ENCODE data around the gene DLG1.

The DLG1 gene

GRCh38 chr3:197209366-197210260 lies 88.8 kb downstream of the DLG1 start:
- TF ChIP-seq, protein P1, sequence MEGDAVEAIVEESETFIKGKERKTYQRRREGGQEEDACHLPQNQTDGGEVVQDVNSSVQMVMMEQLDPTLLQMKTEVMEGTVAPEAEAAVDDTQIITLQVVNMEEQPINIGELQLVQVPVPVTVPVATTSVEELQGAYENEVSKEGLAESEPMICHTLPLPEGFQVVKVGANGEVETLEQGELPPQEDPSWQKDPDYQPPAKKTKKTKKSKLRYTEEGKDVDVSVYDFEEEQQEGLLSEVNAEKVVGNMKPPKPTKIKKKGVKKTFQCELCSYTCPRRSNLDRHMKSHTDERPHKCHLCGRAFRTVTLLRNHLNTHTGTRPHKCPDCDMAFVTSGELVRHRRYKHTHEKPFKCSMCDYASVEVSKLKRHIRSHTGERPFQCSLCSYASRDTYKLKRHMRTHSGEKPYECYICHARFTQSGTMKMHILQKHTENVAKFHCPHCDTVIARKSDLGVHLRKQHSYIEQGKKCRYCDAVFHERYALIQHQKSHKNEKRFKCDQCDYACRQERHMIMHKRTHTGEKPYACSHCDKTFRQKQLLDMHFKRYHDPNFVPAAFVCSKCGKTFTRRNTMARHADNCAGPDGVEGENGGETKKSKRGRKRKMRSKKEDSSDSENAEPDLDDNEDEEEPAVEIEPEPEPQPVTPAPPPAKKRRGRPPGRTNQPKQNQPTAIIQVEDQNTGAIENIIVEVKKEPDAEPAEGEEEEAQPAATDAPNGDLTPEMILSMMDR (IDR thresholded peaks at IDR 0.05; ENCODE audit: low read depth, low read length, missing control alignments), result no peak
- in situ Hi-C loops (cut with HindIII; ENCODE audit: low sequenced_read_pairs), result no loop called here
- H3K4me3 ChIP-seq (ENCODE audit: low read depth, low read length), result no peak overlapping the region
- no peak for DNase-seq (ENCODE audit: low read depth)

- in situ Hi-C loops (cut with HindIII; ENCODE audit: low sequenced_read_pairs), result no loop called here
Observed at GRCh38 chr3:197206913-197207312, 91.5 kb downstream of the DLG1 start.

GRCh38 chr3:197205675-197206074 lies 92.7 kb downstream of the DLG1 start:
- TF ChIP-seq, protein P1 (IDR thresholded peaks at IDR 0.05; ENCODE audit: low read depth, low read length, missing control alignments), result no peak
- in situ Hi-C loops (cut with HindIII; ENCODE audit: low sequenced_read_pairs), result no loop called here
- DNase-seq (ENCODE audit: low read depth), result no peak

More at GRCh38 chr3:197206913-197207312, 91.5 kb downstream of the DLG1 start:
- TF ChIP-seq, protein P1 (IDR thresholded peaks at IDR 0.05; ENCODE audit: low read depth, low read length, missing control alignments), result no peak
- no peak overlapping the region for H3K4me3 ChIP-seq (ENCODE audit: low read depth, low read length)
- no peak for DNase-seq (ENCODE audit: low read depth)

GRCh38 chr3:197205265-197205664 lies 93.1 kb downstream of the DLG1 start:
- in situ Hi-C loops (cut with HindIII; ENCODE audit: low sequenced_read_pairs), result no loop called here

More at GRCh38 chr3:197205675-197206074, 92.7 kb downstream of the DLG1 start:
- H3K4me3 ChIP-seq (ENCODE audit: low read depth, low read length), result no peak overlapping the region

GRCh38 chr3:197204736-197205135 lies 93.7 kb downstream of the DLG1 start:
- H3K4me3 ChIP-seq (ENCODE audit: low read depth, low read length), result no peak overlapping the region
- TF ChIP-seq, protein P1 (IDR thresholded peaks at IDR 0.05; ENCODE audit: low read depth, low read length, missing control alignments), result no peak
- peak; percentile 16 for DNase-seq (ENCODE audit: low read depth)
- in situ Hi-C loops (cut with HindIII; ENCODE audit: low sequenced_read_pairs), result no loop called here

More at GRCh38 chr3:197205265-197205664, 93.1 kb downstream of the DLG1 start:
- H3K4me3 ChIP-seq (ENCODE audit: low read depth, low read length), result no peak overlapping the region
- TF ChIP-seq, protein P1 (IDR thresholded peaks at IDR 0.05; ENCODE audit: low read depth, low read length, missing control alignments), result no peak
- no peak for DNase-seq (ENCODE audit: low read depth)

DNA sequence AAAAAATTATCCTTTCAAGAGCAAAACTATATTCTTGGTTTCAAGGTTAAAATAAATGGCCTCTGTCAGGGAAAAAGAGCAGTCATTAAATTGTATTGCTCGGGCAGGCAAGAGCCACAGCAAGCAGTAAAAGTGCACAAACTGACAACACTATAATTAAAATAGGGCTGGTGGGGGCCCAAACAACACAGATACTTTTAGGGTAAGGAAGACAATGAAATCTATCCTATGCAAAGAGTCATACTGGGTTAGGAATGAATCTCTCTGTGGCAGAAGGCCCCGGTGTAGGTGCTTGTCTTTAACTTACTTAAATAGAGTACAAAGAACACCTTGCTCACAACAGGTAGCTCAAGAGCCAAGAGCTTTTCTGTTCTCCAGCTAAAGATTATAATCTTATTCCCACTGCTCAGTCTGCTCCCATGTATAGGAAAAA lies 94.7 kb downstream of the DLG1 start:
- no peak for DNase-seq (ENCODE audit: low read depth)
- in situ Hi-C loops (cut with HindIII; ENCODE audit: low sequenced_read_pairs), result no loop called here
- no peak overlapping the region for H3K4me3 ChIP-seq (ENCODE audit: low read depth, low read length)
- TF ChIP-seq, protein P1 (IDR thresholded peaks at IDR 0.05; ENCODE audit: low read depth, low read length, missing control alignments), result no peak
